IMR-90 (cell line): ENCODE data around the gene FAM13B. TPM values are rescaled to one million over a fixed set of nuclear protein-coding genes. Genes with fewer than 3 reads are reported as not detected.

ENCODE experiments used
- ATAC-seq: fragments of 200-7000 bp; cut with Tn5 transposase; 2 replicates; pipeline ENCODE4 v1.9.1; 2020; ENCODE audit warnings: low read depth, mild to moderate bottlenecking, moderate library complexity
- BruUV-seq: library from RNA; stranded (reverse); fragments of 400-500 nt; replicated peaks from 2 replicates; lab custom pipeline; 2021; lab: Mats Ljungman, UMichigan
- CTCF ChIA-PET: fragments of 300-600 bp; formaldehyde crosslinking; extraction: SDS; loops from one replicate; lab custom pipeline; 2021; ENCODE audit warnings: antibody characterized with exemption; lab: Yijun Ruan, JAX
- POLR2A ChIA-PET: fragments of 300-600 bp; sonication (Branson Sonifier 250); formaldehyde crosslinking; loops from one replicate; lab custom pipeline; 2022; ENCODE audit warnings: antibody characterized with exemption; ENCODE audit not compliant: unreplicated experiment; lab: Charles Lee
- DNase-seq: peaks from one replicate; pipeline ENCODE4 v3.0.0; 2013
- H2AFZ ChIP-seq: replicated peaks from 2 replicates; pipeline ENCODE3; 2013; ENCODE audit warnings: low read length, mild to moderate bottlenecking; ENCODE audit not compliant: poor library complexity
- H2AK5ac ChIP-seq: 2 replicates; pipeline ENCODE4 v1.6.1; 2013; ENCODE audit warnings: low read depth, low read length, inconsistent platforms
- H2AK9ac ChIP-seq: replicated peaks from 2 replicates; pipeline ENCODE3; 2013; ENCODE audit warnings: mild to moderate bottlenecking, low read depth, low read length, moderate library complexity; ENCODE audit not compliant: poor library complexity
- H2BK120ac ChIP-seq: 2 replicates; pipeline ENCODE4 v1.6.1; 2013; ENCODE audit warnings: low read depth, low read length, inconsistent platforms
- H2BK15ac ChIP-seq: 3 replicates; pipeline ENCODE4 v1.6.1; 2013; ENCODE audit warnings: low read depth, low read length, inconsistent platforms
- H2BK20ac ChIP-seq: 2 replicates; pipeline ENCODE4 v1.6.1; 2013; ENCODE audit warnings: low read depth, mild to moderate bottlenecking, inconsistent platforms, low read length, moderate library complexity
- H2BK5ac ChIP-seq: 2 replicates; pipeline ENCODE4 v1.6.1; 2013; ENCODE audit warnings: mild to moderate bottlenecking, low read depth, low read length, inconsistent platforms; ENCODE audit not compliant: poor library complexity, severe bottlenecking
- H3K14ac ChIP-seq: replicated peaks from 2 replicates; pipeline ENCODE4 v1.6.1; 2013; ENCODE audit warnings: low read depth, low read length, inconsistent platforms
- H3K18ac ChIP-seq: 2 replicates; pipeline ENCODE4 v1.6.1; 2013; ENCODE audit warnings: low read depth, low read length, control low read depth
- H3K23ac ChIP-seq: 2 replicates; pipeline ENCODE4 v1.6.1; 2013; ENCODE audit warnings: low read depth, low read length, inconsistent platforms
- H3K27ac ChIP-seq: 2 replicates; pipeline ENCODE4 v1.5.1; 2013; ENCODE audit warnings: mild to moderate bottlenecking, control low read depth, low read length; ENCODE audit not compliant: insufficient read depth
- H3K27me3 ChIP-seq: 2 replicates; pipeline ENCODE4 v1.6.1; 2013; ENCODE audit warnings: low read length; ENCODE audit not compliant: control insufficient read depth, insufficient read depth
- H3K36me3 ChIP-seq: 2 replicates; pipeline ENCODE4 v1.6.1; 2013; ENCODE audit warnings: low read length, mixed read lengths; ENCODE audit not compliant: control insufficient read depth, insufficient read depth
- H3K4ac ChIP-seq: 2 replicates; pipeline ENCODE4 v1.6.1; 2013; ENCODE audit warnings: low read depth, low read length, inconsistent platforms
- H3K4me1 ChIP-seq: 2 replicates; pipeline ENCODE4 v1.6.1; 2013; ENCODE audit warnings: low read length, mixed read lengths; ENCODE audit not compliant: control insufficient read depth, insufficient read depth
- H3K4me2 ChIP-seq: 2 replicates; pipeline ENCODE4 v1.6.1; 2013; ENCODE audit warnings: low read depth, mild to moderate bottlenecking, control low read depth, low read length, moderate library complexity
- H3K4me3 ChIP-seq: 2 replicates; pipeline ENCODE4 v1.5.1; 2013; ENCODE audit warnings: low read depth, mild to moderate bottlenecking, control low read depth, low read length, moderate library complexity; ENCODE audit not compliant: insufficient read depth
- H3K56ac ChIP-seq: 2 replicates; pipeline ENCODE4 v1.6.1; 2013; ENCODE audit warnings: low read length, inconsistent platforms; ENCODE audit not compliant: insufficient read depth; ENCODE audit errors: extremely low read depth
- H3K79me1 ChIP-seq, 2 experiments: 2 replicates each; pipeline ENCODE4 v1.6.1; 2013; ENCODE audit warnings: low read length in 2 of 2, inconsistent platforms in 1 of 2, low read depth in 1 of 2
- H3K9ac ChIP-seq: 2 replicates; pipeline ENCODE4 v1.6.1; 2013; ENCODE audit warnings: low read depth, low read length, control low read depth
- H3K9me1 ChIP-seq: 2 replicates; pipeline ENCODE4 v1.6.1; 2013; ENCODE audit warnings: low read length, inconsistent platforms; ENCODE audit not compliant: insufficient read depth
- H3K9me3 ChIP-seq: 2 replicates; pipeline ENCODE4 v1.6.1; 2013; ENCODE audit warnings: low read length; ENCODE audit not compliant: control insufficient read depth, insufficient read depth
- H4K20me1 ChIP-seq: 2 replicates; pipeline ENCODE4 v1.6.1; 2013; ENCODE audit warnings: low read length, inconsistent platforms; ENCODE audit not compliant: insufficient read depth
- H4K5ac ChIP-seq: 2 replicates; pipeline ENCODE4 v1.6.1; 2013; ENCODE audit warnings: mild to moderate bottlenecking, low read depth, low read length, control low read depth
- H4K8ac ChIP-seq, 2 experiments: 2 replicates each; pipeline ENCODE4 v1.6.1; 2013; ENCODE audit warnings: low read depth in 2 of 2, low read length in 2 of 2, control low read depth in 1 of 2, inconsistent platforms in 1 of 2
- H4K91ac ChIP-seq: 2 replicates; pipeline ENCODE4 v1.6.1; 2013; ENCODE audit warnings: low read depth, low read length, inconsistent platforms; ENCODE audit not compliant: insufficient read depth
- BHLHE40 ChIP-seq: fragments of 150-350 bp; IDR thresholded peaks from 2 replicates; pipeline ENCODE4 v1.6.1; 2016; ENCODE audit warnings: mild to moderate bottlenecking, low read depth, low read length
- CEBPB ChIP-seq: IDR thresholded peaks from 2 replicates; pipeline ENCODE4 v1.6.1; 2012; ENCODE audit warnings: low read depth, low read length, improper control_type of control experiment
- CHD1 ChIP-seq: IDR thresholded peaks from 2 replicates; pipeline ENCODE4 v1.6.1; 2012; ENCODE audit warnings: low read depth, low read length, improper control_type of control experiment
- CTCF ChIP-seq: conservative IDR thresholded peaks from 2 replicates; pipeline ENCODE4 v1.5.1; 2012; ENCODE audit warnings: mild to moderate bottlenecking, low read depth, low read length, improper control_type of control experiment
- MAFK ChIP-seq: IDR thresholded peaks from 2 replicates; pipeline ENCODE4 v1.6.1; 2012; ENCODE audit warnings: low read depth, low read length, improper control_type of control experiment
- MAZ ChIP-seq: IDR thresholded peaks from 2 replicates; pipeline ENCODE4 v1.6.1; 2012; ENCODE audit warnings: low read depth, mild to moderate bottlenecking, low read length, improper control_type of control experiment, moderate library complexity, borderline replicate concordance
- MXI1 ChIP-seq: IDR thresholded peaks from 2 replicates; pipeline ENCODE4 v1.6.1; 2012; ENCODE audit warnings: low read depth, mild to moderate bottlenecking, low read length, moderate library complexity, borderline replicate concordance
- NFE2L2 ChIP-seq: fragments of 150-350 bp; IDR thresholded peaks from 2 replicates; pipeline ENCODE4 v1.6.1; 2016; ENCODE audit warnings: low read depth, mild to moderate bottlenecking, low read length
- POLR2A ChIP-seq: IDR thresholded peaks from 2 replicates; pipeline ENCODE4 v1.6.1; 2012; ENCODE audit warnings: mild to moderate bottlenecking, low read depth, low read length
- RAD21 ChIP-seq: IDR thresholded peaks from 2 replicates; pipeline ENCODE4 v1.6.1; 2012; ENCODE audit warnings: low read length, improper control_type of control experiment
- RCOR1 ChIP-seq: IDR thresholded peaks from 2 replicates; pipeline ENCODE4 v1.6.1; 2012; ENCODE audit warnings: mild to moderate bottlenecking, low read length, improper control_type of control experiment; ENCODE audit not compliant: insufficient replicate concordance
- SMC3 ChIP-seq: fragments of 150-350 bp; IDR thresholded peaks from 2 replicates; pipeline ENCODE4 v1.6.1; 2016; ENCODE audit warnings: low read depth, mild to moderate bottlenecking, antibody characterized with exemption, low read length, moderate library complexity
- USF2 ChIP-seq: fragments of 150-350 bp; IDR thresholded peaks from 2 replicates; pipeline ENCODE4 v1.6.1; 2017; ENCODE audit warnings: mild to moderate bottlenecking, antibody characterized with exemption, low read length, low read depth
- dilution Hi-C: fragments of 300-500 bp; cut with HindIII; formaldehyde crosslinking; loops from one replicate; pipeline ENCODE4 v1.14.3; 2018; ENCODE audit warnings: low sequenced_read_pairs; ENCODE audit not compliant: unreplicated experiment
- in situ Hi-C: fragments of 300-500 bp; cut with MboI; formaldehyde crosslinking; loops from 3 replicates; pipeline ENCODE4 v1.14.3; 2019; ENCODE audit warnings: low sequenced_read_pairs, inconsistent platforms, mixed read lengths
- intact Hi-C: fragments of 100-400 bp; cut with micrococcal nuclease; formaldehyde crosslinking; loops from 2 replicates; pipeline ENCODE4 v1.10.0; 2022
- polyA plus RNA-seq, 3 experiments: library from polyadenylated mRNA; depleted of rRNA; stranded (reverse); fragments of >200 nt; gene quantifications; 2 replicates each; pipeline ENCODE4 v1.2.3, GENCODE V29; 2012; ENCODE audit warnings: low replicate concordance in 1 of 3
- total RNA-seq: library from RNA; depleted of rRNA; stranded (reverse); fragments of >200 nt; gene quantifications from 2 replicates; pipeline ENCODE4 v1.2.3, GENCODE V29; 2012

Gene FAM13B
- total and polyA plus RNA-seq, 2 of the 4 experiments (the other 2 are of a cell fraction), result 14.6 to 15.1 TPM

- dilution Hi-C loops, result no loop called here
- Histone ChIP-seq H3K9ac (no peak overlapping the region), H3K27me3 (no peaks in the 10 kb centered on the region; the same call in 1 of the 2 replicates), H2BK20ac (no peak overlapping the region), H3K4me1 (no peaks in the 10 kb centered on the region), H3K9me3 (no peaks in the 10 kb centered on the region; the same call in 1 of the 2 replicates), H3K14ac (no peak overlapping the region), H4K5ac (no peak overlapping the region), H3K79me1 (no peaks in the 10 kb centered on the region), H3K56ac (no peak overlapping the region), H4K8ac (no peak overlapping the region), H3K36me3 (no peaks in the 10 kb centered on the region), H3K4me3 (no peak overlapping the region), H4K91ac (no peak overlapping the region), H2AFZ (no peak overlapping the region), H2BK5ac (no peak overlapping the region), H2BK120ac (no peak overlapping the region), H3K4me2 (no peak overlapping the region), H3K9me1 (no peaks in the 10 kb centered on the region), H2AK5ac (no peak overlapping the region), H2AK9ac (no peak overlapping the region), H2BK15ac (no peak overlapping the region), H3K27ac (no peak overlapping the region), H3K18ac (no peak overlapping the region), H3K23ac (no peak overlapping the region), H4K20me1 (no peaks in the 10 kb centered on the region), H3K4ac (no peak overlapping the region)
- ATAC-seq, result no peak
- POLR2A ChIA-PET, result interaction anchor here (0.6 to 0.7 kb wide), 2 partner anchors 9 to 84 kb away, joined by 3 to 11 read pairs; no protein-coding TSS in a partner anchor
- BruUV-seq, result no TSS peak
- intact Hi-C loops, result no loop called here
- DNase-seq, result no peak
- in situ Hi-C loops, result no loop called here
- CTCF ChIA-PET, result no interaction called here
- TF ChIP-seq MAFK, result no peak
- no peak for TF ChIP-seq SMC3
- no peak for TF ChIP-seq MAZ
- TF ChIP-seq BHLHE40, result no peak
- TF ChIP-seq NFE2L2, result no peak
- TF ChIP-seq RAD21, result no peak
- TF ChIP-seq CTCF, result no peak
- no peak for TF ChIP-seq USF2
- TF ChIP-seq POLR2A, result no peak
- TF ChIP-seq CHD1, result no peak
- TF ChIP-seq CEBPB, result no peak
- TF ChIP-seq MXI1, result no peak
- TF ChIP-seq RCOR1, result no peak
These were observed 138.3 kb downstream of the FAM13B start for GRCh38 chr5:137894586-137894985.
